ENCODE results near the gene RSPH1. TPM values are rescaled to one million over a fixed set of nuclear protein-coding genes. Genes with fewer than 3 reads are reported as not detected.

Gene RSPH1
- total and polyA plus RNA-seq, 2 of the 8 experiments (the other 6 are each of a cell fraction or from before 2014, with no cell fraction given), result 0.24 TPM; not detected in 1

GRCh38 chr21:42472521-42472920 lies 23.5 kb downstream of the RSPH1 start:
- Histone ChIP-seq H3K4me1 (replicated peaks in 1 of 4; ENCODE audit: control insufficient read depth in 3 of 4, insufficient read depth in 4 of 4, low read length in 3 of 4) (peaks cover 3 to 9% (median 5%) of the 10 kb centered on the region in 4 experiments; a peak in 5 of 7 replicates), H3K4me3 (ENCODE audit: extremely low read depth in 1 of 4, insufficient read depth in 2 of 4, low read depth in 3 of 4, low read length in 4 of 4) (no peak overlapping the region), H2AFZ (ENCODE audit: low read length) (no peak overlapping the region), H2BK120ac (replicated peaks; ENCODE audit: low read depth, low read length) (no peak overlapping the region), H2BK15ac (ENCODE audit: low read length) (no peak overlapping the region), H3K14ac (ENCODE audit: insufficient read length) (no peak overlapping the region), H3K9ac (replicated peaks in 1 of 4; ENCODE audit: extremely low read depth in 1 of 4, low read depth in 3 of 4, low read length in 3 of 4) (no peak overlapping the region), H3K56ac (replicated peaks; ENCODE audit: insufficient read length, low read depth, low read length) (no peak overlapping the region), H2BK12ac (ENCODE audit: low read depth, low read length) (no peak overlapping the region), H4K8ac (ENCODE audit: extremely low read depth, insufficient read depth, low read length) (no peak overlapping the region), H3K23me2 (ENCODE audit: low read depth, low read length) (no peaks in the 10 kb centered on the region), H3K79me2 (ENCODE audit: control insufficient read depth in 1 of 2, insufficient read depth in 2 of 2, low read length in 2 of 2) (no peaks in the 10 kb centered on the region), H3K23ac (ENCODE audit: insufficient read length) (no peak overlapping the region), H2AK5ac (ENCODE audit: low read depth, low read length) (no peak overlapping the region), H3K27ac (ENCODE audit: low read depth, low read length) (no peak overlapping the region), H2BK5ac (ENCODE audit: low read depth, low read length) (no peak overlapping the region), H2BK20ac (ENCODE audit: low read length) (no peak overlapping the region), H4K20me1 (replicated peaks in 1 of 2; ENCODE audit: control insufficient read depth in 1 of 2, insufficient read depth in 2 of 2, low read length in 2 of 2) (no peaks in the 10 kb centered on the region), H3K4ac (replicated peaks; ENCODE audit: insufficient read length, low read depth, low read length) (no peak overlapping the region), H3K79me1 (ENCODE audit: low read depth, low read length) (no peaks in the 10 kb centered on the region), H3K9me3 (ENCODE audit: insufficient read depth in 2 of 2, low read depth in 1 of 2, low read length in 1 of 2) (no peaks in the 10 kb centered on the region), H3K36me3 (ENCODE audit: control insufficient read depth in 2 of 4, insufficient read depth in 4 of 4, low read length in 3 of 4) (no peaks in the 10 kb centered on the region), H4K91ac (replicated peaks; ENCODE audit: insufficient read length, low read length) (no peak overlapping the region), H3K4me2 (ENCODE audit: insufficient read depth in 1 of 2, low read depth in 2 of 2, low read length in 2 of 2) (no peak overlapping the region), H3K27me3 (replicated peaks in 1 of 4; ENCODE audit: control insufficient read depth in 3 of 4, extremely low read depth in 1 of 4, insufficient read depth in 3 of 4, low read length in 3 of 4) (no peaks in the 10 kb centered on the region), H3K18ac (ENCODE audit: extremely low read depth, low read length) (no peak overlapping the region), H4K5ac (ENCODE audit: insufficient read length, low read depth, low read length) (no peak overlapping the region)
- no peak for DNase-seq (ENCODE audit: low read depth in 1 of 2, low spot score in 2 of 2)
- CTCF ChIA-PET (ENCODE audit: partially characterized antibody), result no interaction called here
- no peak for FAIRE-seq
- TF ChIP-seq YY1 (IDR thresholded peaks at IDR 0.05; ENCODE audit: low read depth, low read length), result no peak
- TF ChIP-seq POLR2AphosphoS5 (IDR thresholded peaks at IDR 0.05; ENCODE audit: low read depth, low read length), result no peak
- TF ChIP-seq TCF12 (IDR thresholded peaks at IDR 0.05; ENCODE audit: low read depth, low read length), result no peak
- TF ChIP-seq BRCA1 (IDR thresholded peaks at IDR 0.05; ENCODE audit: low read depth, low read length), result no peak
- no peak for TF ChIP-seq E2F6 (IDR thresholded peaks at IDR 0.05)
- no peak for TF ChIP-seq ATF3 (IDR thresholded peaks at IDR 0.05; ENCODE audit: insufficient read depth, low read depth, low read length)
- TF ChIP-seq SIN3A (conservative IDR thresholded peaks at IDR 0.05 in 1 of 2, IDR thresholded peaks at IDR 0.05 in 1 of 2; ENCODE audit: low read depth in 1 of 2, low read length in 2 of 2), result no peak
- TF ChIP-seq, protein P1, sequence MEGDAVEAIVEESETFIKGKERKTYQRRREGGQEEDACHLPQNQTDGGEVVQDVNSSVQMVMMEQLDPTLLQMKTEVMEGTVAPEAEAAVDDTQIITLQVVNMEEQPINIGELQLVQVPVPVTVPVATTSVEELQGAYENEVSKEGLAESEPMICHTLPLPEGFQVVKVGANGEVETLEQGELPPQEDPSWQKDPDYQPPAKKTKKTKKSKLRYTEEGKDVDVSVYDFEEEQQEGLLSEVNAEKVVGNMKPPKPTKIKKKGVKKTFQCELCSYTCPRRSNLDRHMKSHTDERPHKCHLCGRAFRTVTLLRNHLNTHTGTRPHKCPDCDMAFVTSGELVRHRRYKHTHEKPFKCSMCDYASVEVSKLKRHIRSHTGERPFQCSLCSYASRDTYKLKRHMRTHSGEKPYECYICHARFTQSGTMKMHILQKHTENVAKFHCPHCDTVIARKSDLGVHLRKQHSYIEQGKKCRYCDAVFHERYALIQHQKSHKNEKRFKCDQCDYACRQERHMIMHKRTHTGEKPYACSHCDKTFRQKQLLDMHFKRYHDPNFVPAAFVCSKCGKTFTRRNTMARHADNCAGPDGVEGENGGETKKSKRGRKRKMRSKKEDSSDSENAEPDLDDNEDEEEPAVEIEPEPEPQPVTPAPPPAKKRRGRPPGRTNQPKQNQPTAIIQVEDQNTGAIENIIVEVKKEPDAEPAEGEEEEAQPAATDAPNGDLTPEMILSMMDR (IDR thresholded peaks at IDR 0.05; ENCODE audit: control extremely low read depth in 1 of 3, insufficient read depth in 1 of 3, low read depth in 1 of 3, low read length in 3 of 3), result no peak
- no peak for TF ChIP-seq CHD1 (IDR thresholded peaks at IDR 0.05; ENCODE audit: low read depth, low read length)
- TF ChIP-seq FOSL1 (IDR thresholded peaks at IDR 0.05; ENCODE audit: insufficient read depth, low read depth, low read length), result no peak
- POLR2A ChIA-PET (ENCODE audit: partially characterized antibody), result no interaction called here
- WGBS, 2 experiments (ENCODE audit: extremely low coverage in 1 of 2, insufficient coverage in 1 of 2, insufficient read length in 1 of 2, insufficient replicate concordance in 2 of 2, low coverage in 1 of 2, low lambda C conversion rate in 2 of 2, missing lambda C conversion rate in 1 of 2), result 89% methylated on average over 7 of the region's 7 CpGs; no CpG with 5 or more reads in 1 of the 2 experiments

Data from H1 (cell line).